GM18511 (cell line): ENCODE data around the gene MYO3B.
"Not testable (repeated sequence)": the region's sequence is repeated elsewhere in the genome, so short reads cannot be mapped to it uniquely, and the experiment has no call there.

ENCODE experiments used
- ATAC-seq: cut with Tn5 transposase; IDR thresholded peaks from one replicate; pipeline ENCODE4 v1.9.1; 2021; ENCODE audit warnings: mild to moderate bottlenecking, moderate library complexity; ENCODE audit not compliant: unreplicated experiment

Gene MYO3B

DNA sequence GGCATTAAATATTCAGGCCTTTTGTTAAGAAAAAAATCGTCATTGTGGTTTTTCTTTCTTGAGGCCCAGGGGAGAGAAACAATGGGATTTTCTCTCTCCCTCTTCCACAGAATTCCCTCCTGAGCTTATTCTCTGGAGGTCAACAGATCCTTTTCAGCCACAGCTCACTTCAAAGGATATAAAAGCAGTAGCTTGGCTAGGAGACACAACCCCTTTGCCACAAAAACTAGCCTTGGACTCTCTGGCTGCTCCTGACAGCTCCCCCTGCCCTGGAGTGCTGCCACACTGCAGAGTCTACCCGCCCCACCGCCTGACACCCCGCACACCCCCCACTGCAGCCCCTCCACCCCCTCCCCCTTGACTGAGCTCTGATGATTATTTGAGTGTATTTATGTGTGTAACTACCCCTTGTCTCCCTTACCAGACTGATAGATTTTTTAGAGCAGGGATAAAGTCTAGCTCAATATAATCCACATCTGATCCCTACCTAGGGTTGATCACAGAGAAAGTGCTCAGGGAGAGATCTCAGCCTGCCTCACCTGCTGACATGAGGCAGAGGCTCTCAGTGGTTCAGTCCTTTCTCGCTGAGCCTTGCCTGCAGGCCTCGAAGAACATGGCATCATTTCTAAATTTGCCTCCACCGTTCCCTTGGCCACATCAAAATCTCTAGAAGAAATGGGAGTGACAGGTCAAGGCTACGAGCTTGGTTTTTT lies 405.0 kb downstream of the MYO3B start:
- ATAC-seq = no peak

DNA sequence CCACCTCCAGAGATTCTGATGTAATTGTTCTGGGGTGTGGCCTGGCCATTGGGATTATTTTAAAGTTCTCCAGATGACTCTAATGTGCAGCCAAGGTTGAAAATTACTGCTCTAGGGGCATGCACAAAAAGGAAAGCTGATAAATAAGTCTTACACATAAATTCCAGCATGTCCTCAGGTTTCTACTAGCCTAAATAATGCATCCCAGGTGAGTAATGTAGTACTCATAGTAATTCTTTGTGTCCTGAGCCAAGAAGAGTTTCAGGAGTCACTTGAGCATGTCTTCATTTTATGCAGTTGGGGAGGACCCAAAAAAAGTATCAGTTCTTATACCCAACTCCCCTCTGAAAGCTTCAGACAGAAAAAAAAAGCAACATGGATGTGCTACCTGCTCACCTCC lies 407.1 kb downstream of the MYO3B start:
- no peak for ATAC-seq

DNA sequence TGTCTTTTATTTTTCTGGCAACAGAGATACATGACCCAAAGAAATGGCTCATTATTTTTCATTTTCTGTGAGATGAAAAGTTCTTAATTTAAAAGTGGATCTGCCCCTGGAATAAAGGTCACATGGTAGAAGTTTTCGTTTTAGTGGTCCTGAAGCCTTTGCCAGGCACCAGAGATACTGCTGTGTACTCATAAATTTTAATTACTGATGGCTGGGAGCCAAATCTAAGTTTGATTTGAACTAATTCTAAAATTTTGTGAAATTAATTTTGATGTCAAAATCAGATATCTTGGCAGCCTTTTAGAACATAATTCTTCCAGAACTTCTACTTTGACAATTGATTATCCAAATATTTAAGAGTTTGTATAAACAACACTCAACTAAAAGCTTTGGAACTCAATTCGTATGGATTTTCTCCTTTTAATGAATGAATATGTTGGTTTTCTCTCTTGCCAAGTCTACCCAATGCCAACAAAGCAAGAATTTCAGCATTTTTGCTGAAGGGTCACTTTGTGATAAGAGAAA lies 408.7 kb downstream of the MYO3B start:
- no peak for ATAC-seq

DNA sequence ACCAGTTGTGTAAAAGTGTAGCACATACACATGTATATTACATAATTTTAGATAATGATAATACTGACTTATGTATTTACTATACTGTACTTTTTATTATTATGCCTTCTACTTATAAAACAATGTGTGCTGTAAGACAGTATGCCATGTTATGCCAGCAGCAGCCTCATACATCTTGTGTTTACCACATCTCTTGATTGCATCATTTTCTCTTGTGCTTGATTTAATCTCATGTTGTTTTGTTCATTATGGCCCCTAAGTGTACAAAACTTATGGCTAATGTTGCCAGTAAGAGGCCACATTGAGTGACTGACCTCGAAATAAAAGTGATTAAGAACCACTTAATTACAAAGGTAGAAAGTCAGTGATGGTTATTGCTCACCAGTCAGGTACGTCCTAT lies 409.2 kb downstream of the MYO3B start:
- ATAC-seq = no peak

DNA sequence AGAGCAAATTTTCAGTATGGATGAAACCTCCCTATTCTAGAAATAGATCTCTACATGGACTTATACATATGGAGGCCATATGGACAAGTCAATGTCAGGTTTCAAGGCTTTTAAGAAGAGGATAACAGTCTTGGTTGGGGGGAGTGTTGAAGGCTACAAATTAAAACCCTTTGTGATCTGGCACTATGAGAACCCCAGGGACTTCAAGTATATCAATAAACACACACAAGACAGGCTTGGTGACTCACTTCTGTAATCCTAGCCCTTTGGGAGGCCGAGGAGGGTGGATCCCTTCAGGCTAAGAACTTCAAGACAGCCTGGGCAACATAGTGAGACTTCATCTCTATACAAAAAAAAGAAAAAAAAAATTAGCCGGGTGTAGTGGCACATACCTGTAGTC lies 410.0 kb downstream of the MYO3B start:
- no peak for ATAC-seq

DNA sequence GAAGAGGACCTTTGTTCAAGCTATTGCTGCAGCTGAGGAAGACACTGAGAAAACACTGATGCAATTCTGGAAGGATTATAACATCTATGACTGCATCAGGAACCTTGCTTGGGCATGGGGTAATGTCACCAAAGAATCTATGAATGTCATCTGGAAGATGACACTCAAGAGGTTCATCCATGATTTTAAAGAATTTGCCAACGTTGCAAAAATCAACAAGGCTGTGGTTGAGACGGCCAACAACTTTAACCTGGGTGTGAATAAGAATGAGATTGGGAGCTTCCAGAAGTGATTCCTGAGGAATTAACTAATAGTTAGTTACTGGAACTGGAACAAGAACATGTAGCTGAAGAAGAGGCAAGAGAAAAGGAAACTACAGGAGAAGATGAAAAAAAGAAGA lies 410.8 kb downstream of the MYO3B start:
- ATAC-seq = no peak

DNA sequence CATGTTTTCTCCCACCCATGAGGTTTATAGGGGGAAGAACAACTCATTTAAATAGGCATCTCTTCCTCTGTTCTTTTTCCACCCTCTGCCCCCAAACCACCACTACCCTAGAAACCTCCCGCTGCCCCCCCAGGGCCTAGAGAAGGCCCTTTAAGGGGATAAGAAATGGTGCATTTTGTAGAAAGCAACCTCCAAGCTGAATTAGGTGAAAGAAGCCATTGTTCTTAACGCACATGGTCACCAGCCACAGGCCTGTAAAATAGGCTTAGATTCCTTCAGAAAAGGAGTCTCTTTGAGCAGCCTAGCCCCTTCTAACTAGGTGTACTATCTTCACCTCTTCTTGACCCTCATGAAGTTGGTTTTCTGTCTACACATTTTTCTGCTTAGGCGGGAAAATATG lies 418.6 kb downstream of the MYO3B start:
- ATAC-seq = no peak

DNA sequence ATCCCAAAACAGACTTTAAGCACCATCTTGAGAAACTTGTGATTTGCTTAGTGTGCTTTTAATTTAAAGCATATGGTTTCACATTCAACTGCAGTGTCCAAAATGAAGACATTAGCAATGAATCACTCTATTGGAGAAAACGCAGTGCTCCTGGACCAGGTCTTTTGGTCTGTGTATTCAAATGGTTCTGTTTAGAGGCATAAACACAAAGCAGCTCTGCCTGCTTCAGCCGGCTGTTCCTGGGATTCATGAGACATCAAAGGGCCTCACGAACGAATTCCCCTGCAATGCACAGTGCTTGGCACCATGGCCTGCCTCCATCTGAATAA lies 420.1 kb downstream of the MYO3B start:
- no peak for ATAC-seq

DNA sequence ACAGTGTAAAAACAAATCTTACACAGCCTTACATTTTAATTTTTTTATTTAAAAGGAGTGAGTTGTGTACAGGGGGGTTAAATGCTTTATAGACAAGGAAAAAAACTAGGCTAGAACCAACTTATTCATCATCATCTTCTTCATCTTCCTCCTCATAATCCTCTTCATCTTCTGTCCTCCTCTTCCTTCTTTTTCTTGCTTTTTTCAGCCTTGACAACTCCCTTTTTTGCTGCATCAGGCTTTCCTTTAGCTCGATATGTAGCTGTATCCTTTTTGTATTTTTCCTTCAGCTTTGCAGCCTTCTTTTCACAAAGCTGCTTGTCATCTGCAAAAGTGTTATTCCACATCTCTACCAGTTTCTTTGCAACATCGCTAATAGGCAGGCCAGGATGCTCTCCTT lies 423.5 kb downstream of the MYO3B start:
- no peak for ATAC-seq

DNA sequence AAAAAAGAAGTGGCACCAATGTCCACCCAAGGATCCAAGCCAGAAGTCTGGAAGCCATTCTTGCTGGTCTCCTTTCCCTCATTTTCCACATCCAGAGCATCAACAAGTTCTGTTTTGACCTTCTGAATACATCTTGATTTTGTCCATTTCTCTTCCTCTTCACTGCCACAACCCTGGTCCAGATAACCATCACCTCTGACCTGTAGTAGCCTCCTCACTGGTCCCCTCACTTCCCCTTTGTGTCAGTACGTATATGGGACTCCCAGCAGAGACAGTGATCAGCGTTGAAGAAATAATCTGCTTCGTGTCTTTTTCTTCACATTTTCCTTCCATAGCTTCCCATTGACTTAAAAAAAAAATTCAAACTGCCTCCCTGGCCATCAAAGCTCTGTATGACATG lies 427.9 kb downstream of the MYO3B start:
- ATAC-seq = no peak

DNA sequence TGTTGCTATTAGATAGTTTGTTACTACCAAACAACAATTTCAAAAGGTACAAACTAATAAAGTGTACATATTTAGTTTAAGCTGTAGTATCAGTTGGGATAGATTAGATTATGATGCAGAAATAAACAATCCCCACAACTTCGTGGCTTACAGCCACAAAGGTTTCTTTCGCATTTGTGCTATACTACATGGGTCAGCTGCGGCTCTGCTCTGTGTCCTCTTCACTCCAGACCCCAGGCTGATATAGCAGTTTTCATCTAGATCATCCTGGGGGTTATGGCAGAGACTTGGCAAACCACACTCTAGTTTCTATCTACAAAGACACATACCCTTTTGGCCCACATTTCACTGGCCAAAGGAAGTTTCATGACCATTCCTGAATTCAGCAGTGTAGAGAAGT lies 429.2 kb downstream of the MYO3B start:
- ATAC-seq = no peak

DNA sequence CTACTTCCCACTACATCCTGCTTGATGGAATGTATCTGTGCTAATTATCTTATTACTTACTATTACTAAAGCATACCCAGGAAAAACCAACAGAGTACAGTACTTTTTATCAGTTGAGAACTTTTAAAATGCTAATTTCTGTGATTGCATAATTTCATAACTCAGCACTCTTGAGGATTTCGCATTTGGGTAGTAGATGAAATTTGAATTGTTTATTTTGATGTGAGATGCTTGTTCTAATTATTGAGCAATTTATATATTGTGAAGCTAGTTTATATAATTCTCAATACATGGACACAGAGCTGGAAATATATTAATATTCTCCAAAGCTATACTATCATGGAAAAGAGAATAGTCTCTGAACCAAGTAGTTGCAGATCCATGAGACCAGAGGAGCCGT lies 432.7 kb downstream of the MYO3B start:
- no peak for ATAC-seq

DNA sequence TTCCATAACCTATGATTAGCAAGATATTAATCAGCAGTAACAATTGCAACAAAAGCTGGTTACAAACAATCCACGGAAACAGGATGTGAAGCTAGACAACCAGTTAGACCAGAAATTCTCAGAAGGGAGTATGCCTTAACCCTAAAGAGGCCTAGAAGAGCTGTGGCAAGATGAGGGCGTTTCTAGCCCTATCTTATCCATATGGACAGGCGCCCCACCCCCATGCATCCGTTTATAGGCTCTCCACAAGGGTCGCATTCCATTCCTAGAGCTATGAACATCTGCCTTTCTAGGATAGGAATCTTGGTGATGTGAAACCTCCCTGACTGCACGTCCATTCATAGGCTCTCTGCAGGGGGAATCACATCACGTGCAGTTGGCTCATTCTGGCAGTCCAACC lies 441.0 kb downstream of the MYO3B start:
- ATAC-seq = not testable (repeated sequence)

DNA sequence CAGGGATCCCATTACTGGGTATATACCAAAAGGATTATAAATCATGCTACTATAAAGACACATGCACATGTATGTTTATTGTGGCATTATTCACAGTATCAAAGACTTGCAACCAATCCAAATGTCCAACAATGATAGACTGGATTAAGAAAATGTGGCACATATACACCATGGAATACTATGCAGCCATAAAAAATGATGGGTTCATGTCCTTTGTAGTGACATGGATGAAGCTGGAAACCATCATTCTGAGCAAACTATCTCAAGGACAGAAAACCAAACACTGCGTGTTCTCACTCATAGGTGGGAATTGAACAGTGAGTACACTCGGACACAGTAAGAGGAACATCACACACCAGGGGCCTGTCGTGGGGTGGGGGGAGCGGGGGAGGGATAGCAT lies 457.1 kb downstream of the MYO3B start:
- ATAC-seq = not testable (repeated sequence)

DNA sequence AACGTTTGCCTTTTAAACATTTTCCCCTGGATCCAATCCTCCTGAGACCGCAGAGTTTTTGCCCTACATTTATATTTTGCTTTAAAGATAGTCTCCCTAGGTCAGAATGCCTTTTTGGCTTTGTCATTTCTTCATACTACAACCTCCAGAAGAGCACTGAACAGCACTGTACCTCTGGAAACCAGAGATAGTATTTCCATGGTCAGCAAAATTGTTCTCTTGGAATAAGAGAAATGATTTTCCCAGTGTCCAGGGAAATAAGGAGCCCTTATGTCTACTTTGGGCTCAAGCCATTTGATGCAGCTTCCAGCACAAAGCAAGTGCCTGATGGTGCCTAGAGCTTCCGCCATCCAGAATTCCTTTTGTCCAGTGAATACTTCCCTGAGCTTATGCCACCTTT lies 461.7 kb downstream of the MYO3B start:
- no peak for ATAC-seq

DNA sequence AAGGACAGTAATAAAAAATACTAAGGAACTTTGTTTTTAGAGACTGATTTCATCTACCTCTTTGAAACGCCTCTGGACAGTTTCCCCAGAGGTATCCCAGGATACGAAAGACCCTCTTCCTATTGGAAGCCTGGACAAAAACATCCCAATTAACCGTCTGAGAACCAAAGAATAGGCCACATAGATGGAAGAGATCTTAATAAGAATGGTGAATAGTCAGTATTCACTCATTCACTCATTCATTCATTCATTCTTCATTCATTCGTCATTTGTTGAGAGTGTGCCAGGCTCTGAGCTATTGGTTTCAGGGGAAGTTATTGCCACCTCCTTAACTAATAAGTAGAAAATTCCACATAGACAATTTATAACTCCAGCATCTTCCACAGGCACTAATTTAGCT lies 464.0 kb downstream of the MYO3B start:
- no peak for ATAC-seq

DNA sequence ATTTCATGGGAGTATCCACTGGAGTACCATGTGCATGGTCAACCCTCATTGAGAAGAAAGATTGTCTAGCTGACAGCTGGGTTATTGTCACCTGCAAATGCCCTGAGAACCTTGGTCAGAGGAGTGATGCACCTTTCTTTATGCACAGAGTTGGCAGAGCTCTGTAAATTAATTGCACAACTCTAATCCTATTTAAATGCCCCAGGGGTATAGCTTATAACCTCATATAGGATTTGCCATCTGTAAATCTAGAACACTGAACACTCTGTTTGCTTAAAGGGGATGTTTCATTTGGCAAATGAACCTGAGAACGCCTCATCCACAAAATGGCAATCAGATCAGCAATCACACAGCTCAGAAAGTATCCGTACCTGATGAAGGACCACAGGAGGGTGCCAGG lies 465.4 kb downstream of the MYO3B start:
- no peak for ATAC-seq

DNA sequence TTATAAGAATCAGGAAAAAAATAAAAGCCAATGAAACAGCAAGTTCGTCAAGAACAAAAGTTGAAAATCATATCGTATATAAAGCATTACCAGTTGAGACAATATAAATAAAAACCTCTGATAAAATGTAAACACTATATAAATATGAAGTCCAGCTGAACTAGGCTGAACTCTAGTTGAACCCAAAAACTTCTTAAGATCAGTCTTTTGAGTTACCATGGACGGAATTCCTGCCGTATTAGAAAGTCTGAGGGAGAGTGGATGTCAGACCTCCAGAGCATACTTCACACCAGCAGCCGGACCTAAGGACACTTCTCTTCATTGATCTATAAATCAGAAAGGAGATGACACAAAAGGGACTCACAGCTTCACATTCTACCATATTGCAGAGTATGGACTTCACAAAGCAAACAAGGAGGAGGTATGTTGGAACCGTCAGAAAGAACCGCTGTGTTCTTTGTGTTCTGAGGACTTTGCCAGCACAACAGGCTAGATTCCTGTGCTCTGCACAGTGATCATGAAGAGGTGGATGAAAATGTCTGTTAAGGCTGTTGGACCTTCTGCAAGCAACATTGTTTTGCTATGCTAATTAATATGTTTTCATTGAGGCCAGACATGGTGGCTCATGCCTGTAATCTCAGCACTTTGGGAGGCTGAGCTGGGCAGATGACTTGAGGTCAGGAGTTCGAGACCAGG lies 469.9 kb downstream of the MYO3B start:
- ATAC-seq = no peak

DNA sequence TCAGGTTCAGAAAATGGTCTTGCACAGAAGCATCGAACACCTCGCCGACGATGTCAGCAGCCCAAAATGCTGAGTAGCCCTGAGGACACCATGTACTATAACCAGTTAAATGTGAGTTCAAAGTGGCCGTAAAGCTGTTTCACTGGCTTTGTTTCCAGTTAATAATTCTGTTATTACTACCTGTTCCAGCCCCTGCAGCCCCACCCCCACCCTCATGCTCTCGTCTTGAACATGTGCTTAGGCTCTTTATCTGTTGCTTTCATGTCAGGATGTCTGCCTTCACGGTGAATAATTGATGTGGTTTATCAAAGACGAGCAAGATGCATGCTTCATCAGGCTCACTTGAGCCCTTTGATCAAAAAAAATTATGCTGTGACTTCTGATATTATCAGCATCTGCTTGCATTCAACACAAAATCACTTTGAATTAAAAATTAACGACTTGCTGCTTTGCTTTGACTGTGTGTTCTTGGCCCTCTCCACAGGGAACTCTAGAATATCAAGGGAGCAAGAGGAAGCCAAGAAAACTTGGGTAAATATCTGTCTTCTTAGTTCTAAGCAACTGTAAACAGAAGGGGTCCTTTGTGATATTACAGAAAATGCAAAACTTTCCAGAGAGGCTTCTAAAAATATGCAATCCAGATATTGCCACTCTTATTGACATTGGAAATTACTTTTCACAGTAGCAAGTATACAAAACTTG lies 473.8 kb downstream of the MYO3B start:
- no peak for ATAC-seq

DNA sequence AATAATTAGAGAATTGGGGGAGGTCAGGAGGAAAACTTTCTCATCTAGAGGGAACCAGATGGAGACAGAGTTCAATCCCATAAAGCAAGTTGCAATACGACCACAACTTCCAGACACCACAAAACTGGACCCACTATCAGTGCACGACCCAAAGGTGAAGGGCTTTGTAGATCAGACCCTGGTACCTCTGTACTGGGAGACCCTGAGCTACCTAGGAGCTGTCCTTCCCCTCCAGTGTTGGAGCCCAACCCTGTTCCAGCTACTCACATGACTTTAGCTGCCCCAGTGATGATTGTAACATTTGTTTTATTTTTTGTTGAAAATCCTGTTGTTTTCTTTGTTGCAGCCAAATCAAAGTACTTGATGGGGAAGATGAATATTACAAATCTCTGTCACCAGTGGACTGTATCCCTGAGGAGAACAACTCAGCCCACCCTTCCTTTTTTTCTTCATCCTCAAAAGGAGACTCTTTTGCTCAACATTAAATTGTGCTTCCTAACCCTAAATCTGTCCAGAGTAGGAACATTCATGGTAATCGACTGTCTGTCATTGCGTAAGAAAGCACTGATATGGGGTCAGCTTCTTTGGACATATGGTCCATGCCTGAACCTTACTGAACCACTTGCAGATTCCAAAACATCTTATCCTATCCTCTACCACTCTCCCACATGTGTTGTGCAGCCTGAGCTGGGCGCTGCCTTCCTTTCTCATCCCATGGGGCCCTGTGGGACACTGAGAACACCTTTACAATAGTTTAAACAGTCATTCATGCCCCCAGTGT lies 474.9 kb downstream of the MYO3B start:
- ATAC-seq = no peak

DNA sequence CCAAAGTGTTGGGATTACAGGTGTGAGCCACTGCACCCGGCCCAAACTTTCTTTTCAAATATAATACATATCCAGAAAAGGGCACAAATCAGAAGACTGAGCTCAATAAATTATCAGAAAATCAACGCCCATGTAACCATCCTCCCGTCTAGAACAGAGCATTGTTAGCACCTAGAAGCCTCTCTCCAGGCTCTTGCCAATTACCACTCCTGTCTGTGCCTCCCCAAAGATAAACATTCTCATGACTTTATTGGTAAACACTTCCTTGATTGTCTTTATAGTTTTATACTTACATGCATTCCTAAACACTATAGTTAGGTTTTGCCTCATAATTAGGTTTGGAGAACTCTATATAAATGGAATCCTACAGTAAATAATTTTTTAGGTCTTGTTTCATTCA lies 478.7 kb downstream of the MYO3B start:
- ATAC-seq = no peak
